ENCODE measurements around the gene PSMA4.
"Not testable (repeated sequence)": the region's sequence is repeated elsewhere in the genome, so short reads cannot be mapped to it uniquely, and the experiment has no call there.

Gene PSMA4

DNA sequence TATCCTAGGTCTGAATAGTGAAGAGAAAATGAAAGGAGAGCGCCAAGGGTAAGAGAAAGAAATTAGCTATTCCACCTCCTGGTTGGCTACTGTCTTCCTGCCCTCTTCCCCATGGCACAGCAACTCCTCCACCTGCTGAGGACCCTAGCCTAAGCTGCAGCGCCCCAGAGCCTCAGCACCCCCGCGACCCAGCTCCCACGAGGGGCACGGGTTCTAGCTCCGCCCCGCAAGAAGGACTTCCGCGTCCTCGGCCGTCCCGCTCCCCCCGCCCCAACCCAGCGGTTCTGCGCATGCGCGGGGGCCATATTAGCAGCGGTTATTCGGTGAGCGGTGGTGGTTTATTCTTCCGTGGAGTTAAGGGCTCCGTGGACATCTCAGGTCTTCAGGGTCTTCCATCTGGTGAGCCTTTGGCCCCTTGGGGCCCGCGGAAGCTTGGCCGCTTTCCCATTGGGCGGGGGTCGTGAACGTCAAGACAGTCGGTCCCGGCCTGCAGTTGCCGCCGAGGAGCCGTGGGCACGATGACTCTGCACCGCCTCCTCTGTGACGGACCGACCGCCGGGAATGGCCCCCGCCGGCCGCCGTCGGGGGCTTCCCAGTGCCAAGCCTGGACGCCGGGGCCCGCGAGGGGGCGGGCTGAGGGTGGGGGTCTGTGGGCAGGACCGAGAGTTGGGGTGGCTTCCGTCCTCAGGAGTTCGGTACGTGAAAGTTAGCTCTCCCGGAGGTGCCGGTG, at the start of gene PSMA4:
PSMA4 (plus strand) TSS at position 304 of the 730 bp plus-strand sequence. CDS start 1,484 bp downstream, outside the sequence.
- in situ Hi-C loops (cut with MboI; ENCODE audit: low pct_unique_long_range_greater_than_20kb, low sequenced_read_pairs): no loop called here
- peak; percentile 97 for DNase-seq

DNA sequence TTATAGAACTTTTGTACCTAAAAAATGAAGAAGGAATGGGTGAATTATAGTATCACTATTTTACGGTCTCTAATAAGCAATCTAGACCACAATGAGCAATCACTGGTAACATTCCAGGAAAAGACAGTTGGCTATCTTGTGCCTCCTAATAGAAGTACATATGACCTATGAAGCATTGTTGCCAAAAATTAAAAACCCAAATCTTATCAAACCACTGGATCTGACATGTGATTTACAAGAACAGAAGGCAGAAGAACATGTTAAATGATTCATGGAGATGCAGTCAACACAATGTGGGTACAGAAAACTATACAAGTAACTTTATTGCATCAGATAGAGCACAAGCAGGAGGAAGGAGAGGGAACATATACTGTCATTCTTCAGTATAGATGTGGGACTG, 47.4 kb upstream of the PSMA4 start:
- in situ Hi-C loops (cut with MboI; ENCODE audit: low pct_unique_long_range_greater_than_20kb, low sequenced_read_pairs): no loop called here
- no peak for DNase-seq

DNA sequence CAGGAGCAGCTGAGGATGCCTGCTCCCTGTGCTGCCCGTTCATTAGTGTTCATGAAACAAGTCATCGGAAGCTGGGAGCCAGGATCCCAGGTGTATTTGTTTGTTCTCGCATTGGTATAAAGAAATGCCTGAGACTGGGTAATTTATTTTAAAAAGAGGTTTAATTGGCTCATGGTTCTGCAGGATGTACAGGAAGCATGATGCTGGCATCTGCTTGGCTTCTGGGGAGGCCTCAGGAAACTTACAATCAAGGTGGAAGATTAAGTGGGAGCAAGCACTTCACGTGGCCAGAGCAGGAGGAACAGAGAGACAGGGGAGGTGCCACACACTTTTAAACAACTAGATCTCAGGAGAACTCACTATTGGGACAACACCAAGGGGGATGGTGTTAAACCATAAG, 38.4 kb upstream of the PSMA4 start:
- DNase-seq: no peak
- in situ Hi-C loops (cut with MboI; ENCODE audit: low pct_unique_long_range_greater_than_20kb, low sequenced_read_pairs): no loop called here

DNA sequence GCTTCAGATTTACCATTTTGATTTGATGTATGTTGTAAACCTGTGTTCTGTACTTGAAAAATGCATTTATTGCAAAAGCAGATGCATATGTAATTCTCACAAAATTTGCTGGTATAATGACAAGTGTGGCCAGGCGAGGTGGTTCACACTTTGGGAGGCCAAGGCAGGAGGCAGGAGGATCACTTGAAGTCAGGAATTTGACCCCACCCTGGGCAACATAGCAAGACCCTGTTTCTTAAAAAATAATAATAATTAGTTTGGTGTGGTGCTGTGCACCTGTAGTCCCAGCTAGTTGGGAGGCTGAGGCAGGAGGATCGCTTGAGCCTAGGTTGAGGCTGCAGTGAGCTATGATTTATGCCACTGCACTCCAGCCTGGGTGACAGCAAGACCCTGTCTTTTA, 37.6 kb upstream of the PSMA4 start:
- DNase-seq: no peak
- in situ Hi-C loops (cut with MboI; ENCODE audit: low pct_unique_long_range_greater_than_20kb, low sequenced_read_pairs): no loop called here

DNA sequence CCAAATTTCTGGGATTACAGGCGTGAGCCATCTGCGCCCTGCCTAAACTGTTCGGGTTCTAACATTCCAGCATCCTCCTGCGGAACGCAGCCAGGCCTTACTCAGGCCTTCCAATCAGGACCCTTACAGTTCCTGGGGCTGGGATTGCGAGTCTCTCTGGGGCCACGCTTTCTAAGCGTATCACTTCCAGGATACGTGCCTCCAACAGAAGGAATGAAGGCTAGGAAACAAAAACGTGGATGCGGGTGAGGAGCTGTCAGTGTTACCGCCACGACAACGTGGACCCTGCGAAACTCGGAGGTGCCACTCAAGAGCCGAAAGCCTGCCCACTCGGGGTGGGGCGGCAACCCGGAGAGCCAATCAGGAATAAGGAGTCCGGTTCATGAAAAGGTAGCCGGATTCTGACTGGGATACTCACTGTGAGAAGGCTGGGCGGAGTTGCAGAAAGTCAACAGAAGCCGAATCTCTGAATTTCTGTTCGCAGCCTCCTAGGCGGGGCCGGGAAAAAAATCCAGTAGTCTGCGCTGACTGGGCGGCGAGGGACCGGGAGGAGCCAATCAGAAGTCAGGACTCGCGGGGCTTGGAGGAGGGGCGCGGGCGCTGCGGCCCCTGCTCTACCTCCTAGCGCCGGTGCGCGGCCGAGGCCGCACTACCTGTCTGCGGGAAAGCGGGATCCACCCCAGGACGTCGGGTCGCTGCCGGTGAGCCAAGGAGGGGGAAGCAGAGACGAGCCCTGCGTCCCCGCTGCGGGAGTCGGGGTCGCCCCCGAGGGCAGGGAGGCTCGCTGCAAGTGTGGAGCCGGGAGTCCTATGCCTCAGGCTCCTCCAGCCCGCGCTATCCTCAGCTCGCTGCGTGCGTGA, 33.0 kb upstream of the PSMA4 start, which contains the start of gene HYKK:
HYKK (plus strand) TSS at position 607 of the 860 bp plus-strand sequence. CDS start 5,512 bp downstream, outside the sequence.
- in situ Hi-C loops (cut with MboI; ENCODE audit: low pct_unique_long_range_greater_than_20kb, low sequenced_read_pairs): no loop called here

DNA sequence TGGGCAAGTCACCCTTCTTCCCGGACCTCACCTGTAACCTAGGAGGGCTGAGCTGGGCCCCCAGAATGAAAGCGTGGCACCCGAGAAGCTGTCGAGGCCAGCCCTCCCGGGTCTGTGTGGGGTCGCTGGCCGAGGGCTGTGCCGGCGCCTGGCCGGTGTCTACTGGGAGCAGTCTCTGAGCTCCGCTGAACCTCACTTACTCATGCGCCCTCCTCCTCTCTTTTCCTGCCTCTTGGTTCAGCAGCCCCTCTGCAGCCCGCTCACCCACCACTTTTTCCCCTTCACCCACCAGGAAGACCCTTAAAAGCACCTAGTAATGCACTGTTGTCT, 32.4 kb upstream of the PSMA4 start:
- in situ Hi-C loops (cut with MboI; ENCODE audit: low pct_unique_long_range_greater_than_20kb, low sequenced_read_pairs): no loop called here
- no peak for DNase-seq

More for the DNA sequence above, 33.0 kb upstream of the PSMA4 start, which contains the start of gene HYKK:
- DNase-seq: peak; percentile 100

DNA sequence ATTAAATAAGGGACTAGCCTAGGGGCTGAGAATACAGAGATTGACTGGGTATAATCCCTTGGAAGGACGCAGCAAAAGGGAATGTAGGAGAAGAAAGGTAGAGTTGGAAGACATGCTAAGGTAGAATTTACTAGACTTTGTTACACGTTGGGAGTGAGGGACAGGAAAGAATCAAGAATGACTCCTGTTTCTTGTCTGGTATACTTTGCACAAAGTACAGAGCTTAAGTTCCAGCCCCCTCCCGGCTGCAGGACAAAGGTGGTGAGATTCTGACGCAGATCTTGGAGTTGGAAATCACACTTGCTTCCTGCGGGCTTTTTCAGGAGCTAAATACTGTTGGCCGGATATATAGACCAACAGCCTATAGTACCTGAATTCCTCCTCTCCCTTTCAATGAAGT, 32.0 kb upstream of the PSMA4 start:
- in situ Hi-C loops (cut with MboI; ENCODE audit: low pct_unique_long_range_greater_than_20kb, low sequenced_read_pairs): no loop called here
- DNase-seq: no peak

DNA sequence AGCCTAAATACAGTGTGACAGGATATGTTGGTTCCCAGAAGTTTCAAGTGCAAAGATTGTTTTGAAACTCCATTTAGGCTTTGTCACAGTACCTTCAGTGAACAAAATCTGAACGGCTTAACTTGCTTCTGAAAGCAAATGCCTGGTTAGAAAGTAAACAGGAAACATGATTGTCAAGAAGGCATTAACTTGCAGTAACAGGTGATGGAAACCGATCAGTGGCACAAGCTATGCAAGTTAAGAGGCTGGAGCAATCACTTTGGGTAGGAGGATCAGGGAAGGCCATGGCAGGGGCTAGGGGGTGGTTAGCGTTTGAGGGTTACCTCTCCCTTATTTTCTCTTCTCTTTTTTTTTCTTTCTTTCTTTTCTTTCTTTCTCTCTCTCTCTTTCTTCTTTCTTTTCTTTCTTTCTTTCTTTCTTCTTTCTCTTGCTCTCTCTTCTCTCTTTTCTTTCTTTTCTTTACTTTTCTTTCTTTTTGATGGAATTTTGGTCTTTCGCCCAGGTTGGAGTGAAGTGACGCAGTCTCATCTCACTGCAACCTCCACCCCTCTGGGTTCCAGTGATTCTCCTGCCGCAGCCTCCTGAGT, 30.4 kb upstream of the PSMA4 start:
- DNase-seq: no peak
- in situ Hi-C loops (cut with MboI; ENCODE audit: low pct_unique_long_range_greater_than_20kb, low sequenced_read_pairs): no loop called here

DNA sequence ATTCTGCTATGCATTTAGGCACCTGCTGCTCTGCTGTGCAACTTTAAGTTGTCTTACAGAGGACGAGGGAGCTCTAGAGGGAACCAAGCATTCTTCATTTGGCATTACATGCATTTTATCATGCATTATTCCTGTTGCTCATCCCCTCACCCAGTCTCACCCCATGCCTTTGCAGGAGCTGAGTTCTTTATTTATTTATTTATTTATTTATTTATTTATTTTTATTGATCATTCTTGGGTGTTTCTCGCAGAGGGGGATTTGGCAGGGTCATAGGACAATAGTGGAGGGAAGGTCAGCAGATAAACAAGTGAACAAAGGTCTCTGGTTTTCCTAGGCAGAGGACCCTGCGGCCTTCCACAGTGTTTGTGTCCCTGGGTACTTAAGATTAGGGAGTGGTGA, 20.2 kb upstream of the PSMA4 start:
- in situ Hi-C loops (cut with MboI; ENCODE audit: low pct_unique_long_range_greater_than_20kb, low sequenced_read_pairs); DNase-seq: not testable (repeated sequence)

DNA sequence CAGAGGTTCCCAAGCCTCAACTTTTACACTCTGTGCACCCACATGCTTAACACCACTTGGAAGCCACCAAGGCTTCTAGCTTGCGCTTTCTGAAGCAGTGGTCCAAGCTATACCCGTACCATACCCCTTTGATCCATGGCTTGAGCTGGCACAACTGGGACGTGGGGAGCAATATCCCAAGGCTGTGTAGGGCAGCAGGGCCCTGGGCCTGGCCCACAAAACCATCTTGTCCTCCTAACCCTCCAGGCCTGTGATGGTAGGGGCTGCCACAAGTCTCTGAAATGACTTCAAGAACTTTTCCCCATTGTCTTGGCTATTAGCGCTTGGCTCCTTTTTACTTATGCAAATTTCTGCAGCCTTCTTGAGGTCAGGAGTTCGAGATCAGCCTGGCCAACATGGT, 16.0 kb upstream of the PSMA4 start:
- in situ Hi-C loops (cut with MboI; ENCODE audit: low pct_unique_long_range_greater_than_20kb, low sequenced_read_pairs): no loop called here
- no peak for DNase-seq

DNA sequence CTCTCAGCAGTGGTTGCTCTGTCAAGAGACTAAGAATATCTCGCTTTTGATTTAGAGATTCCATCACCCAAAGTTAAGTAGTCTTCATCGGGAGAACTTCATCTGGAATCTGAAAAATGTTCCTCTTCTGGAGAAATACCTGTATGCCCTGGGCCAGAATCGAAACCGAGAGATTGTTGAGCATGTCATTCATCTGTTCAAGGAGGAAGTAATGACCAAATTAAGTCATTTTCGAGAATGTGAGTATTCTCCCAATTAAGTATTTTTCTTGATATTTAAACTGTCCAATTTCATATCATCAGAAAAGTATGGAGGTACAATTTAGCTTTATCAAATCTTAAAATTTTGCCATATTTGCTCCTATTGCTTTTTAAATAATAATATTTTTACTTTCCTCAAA, 12.9 kb upstream of the PSMA4 start:
- in situ Hi-C loops (cut with MboI; ENCODE audit: low pct_unique_long_range_greater_than_20kb, low sequenced_read_pairs): no loop called here
- DNase-seq: no peak

DNA sequence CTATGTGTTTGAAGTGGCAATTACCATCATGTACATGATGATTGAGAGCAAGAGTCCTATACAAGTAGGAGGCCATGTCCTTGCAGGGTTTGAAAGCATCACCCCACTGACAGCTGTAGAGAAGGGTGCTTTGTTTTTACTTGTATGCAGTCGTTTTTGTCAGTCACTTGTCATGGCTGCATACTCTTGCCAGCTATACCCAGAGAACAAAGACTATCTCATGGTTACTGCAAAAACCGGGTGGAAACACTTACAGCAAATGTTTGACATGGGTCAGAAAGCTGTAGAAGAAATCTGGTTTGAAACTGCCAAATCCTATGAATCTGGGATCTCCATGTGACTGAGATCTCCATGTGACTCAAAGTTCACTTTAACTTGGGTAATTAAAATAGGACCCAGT, 6.9 kb upstream of the PSMA4 start:
- in situ Hi-C loops (cut with MboI; ENCODE audit: low pct_unique_long_range_greater_than_20kb, low sequenced_read_pairs): no loop called here
- no peak for DNase-seq

DNA sequence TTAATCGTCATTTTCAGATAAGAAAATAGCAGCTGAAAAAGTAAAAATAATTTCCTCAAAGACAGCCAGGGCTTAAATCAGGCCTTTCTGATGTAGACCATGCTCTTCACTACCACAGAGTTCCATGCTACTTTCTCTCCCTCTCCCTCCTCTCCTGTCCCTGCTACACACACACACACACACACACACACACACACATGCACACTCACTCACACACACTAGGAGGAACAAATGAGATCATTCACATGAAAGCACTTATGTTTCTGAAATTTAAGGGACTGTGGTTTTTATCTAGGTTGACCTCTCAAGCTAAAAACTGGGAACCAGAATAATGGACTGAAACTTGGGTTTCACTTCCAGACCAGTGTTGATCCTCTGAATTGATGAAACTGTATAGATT, 4.1 kb upstream of the PSMA4 start:
- DNase-seq: peak; percentile 32
- in situ Hi-C loops (cut with MboI; ENCODE audit: low pct_unique_long_range_greater_than_20kb, low sequenced_read_pairs): no loop called here

DNA sequence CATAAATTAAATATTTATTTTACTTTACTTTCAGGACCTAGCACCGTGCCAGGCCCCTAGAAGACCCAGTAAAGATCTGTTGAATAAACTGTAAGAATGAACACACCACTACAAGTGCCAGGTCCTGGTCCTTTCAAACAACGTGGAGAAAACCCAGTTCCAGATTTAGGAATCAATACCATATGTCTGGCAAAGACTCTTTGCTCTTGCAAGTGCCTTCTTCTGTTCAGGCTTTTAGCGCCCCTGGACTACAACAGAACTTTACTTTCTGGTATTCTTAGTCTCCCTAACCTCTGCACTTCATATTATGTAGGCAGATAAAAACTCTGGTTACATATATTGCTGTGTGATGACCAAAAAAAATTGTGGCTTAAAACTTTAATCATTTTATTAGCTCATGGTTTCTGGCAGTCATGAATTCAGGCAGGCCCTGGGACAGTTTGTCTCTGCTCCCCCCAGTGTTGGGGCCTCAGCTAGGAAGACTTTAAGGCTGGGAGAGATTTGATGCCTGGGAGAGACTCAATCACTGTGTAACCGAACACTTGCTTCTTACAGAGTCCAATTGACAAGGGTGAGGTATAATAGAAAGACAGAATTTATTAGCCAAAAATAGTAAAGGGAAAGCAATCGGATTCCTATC, 2.9 kb upstream of the PSMA4 start:
- in situ Hi-C loops (cut with MboI; ENCODE audit: low pct_unique_long_range_greater_than_20kb, low sequenced_read_pairs): no loop called here

DNA sequence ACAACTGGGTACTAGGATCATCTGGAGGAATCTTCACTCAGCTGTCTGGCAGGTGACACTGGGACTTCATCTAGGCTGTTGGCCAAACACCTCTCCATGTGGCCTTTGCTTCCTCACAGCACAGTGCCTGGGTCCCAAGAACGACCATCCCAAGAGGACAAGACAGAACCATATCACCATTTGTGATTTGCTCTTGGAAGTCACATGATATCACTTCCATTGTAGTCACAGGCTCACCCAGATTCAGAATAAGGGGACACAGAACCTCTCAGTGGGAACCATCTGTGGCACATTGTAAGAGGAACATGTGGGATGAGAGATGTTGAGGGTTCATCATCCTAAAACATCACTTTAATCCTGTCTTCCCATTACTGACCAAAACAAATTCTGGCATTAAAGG, 1.9 kb upstream of the PSMA4 start:
- DNase-seq: no peak
- in situ Hi-C loops (cut with MboI; ENCODE audit: low pct_unique_long_range_greater_than_20kb, low sequenced_read_pairs): no loop called here

More for the DNA sequence above, 2.9 kb upstream of the PSMA4 start:
- no peak for DNase-seq

DNA sequence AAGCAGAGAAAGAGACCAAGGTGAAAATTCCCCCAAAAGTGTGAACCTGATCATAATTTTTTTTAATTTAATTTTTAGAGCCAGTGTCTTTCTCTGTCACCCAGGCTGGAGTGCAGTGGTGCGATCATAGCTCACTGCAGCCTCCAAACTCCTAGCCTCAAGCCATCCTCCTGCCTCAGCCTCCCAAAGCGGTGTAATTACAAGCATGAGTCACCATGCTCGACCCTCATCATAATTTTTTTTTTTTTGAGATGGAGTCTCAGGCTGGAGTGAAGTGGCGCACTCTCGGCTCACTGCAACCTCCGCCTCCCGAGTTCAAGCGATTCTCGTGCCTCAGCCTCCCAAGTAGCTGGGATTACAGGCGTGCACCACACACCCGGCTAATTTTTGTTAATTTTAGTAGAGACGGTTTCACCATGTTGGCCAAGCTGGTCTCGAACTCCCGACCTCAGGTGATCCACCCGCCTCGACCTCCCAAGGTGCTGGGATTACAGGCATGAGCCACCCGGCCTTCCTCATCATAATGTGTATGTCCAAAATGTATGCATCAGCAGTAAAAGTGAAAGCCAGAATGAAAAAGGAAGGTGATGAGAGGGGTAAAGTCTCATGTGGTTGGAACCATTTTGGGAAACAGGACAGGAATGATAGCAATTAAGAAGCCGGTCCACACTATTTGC, 642 bp upstream of the PSMA4 start:
- in situ Hi-C loops (cut with MboI; ENCODE audit: low pct_unique_long_range_greater_than_20kb, low sequenced_read_pairs); DNase-seq: not testable (repeated sequence)

DNA sequence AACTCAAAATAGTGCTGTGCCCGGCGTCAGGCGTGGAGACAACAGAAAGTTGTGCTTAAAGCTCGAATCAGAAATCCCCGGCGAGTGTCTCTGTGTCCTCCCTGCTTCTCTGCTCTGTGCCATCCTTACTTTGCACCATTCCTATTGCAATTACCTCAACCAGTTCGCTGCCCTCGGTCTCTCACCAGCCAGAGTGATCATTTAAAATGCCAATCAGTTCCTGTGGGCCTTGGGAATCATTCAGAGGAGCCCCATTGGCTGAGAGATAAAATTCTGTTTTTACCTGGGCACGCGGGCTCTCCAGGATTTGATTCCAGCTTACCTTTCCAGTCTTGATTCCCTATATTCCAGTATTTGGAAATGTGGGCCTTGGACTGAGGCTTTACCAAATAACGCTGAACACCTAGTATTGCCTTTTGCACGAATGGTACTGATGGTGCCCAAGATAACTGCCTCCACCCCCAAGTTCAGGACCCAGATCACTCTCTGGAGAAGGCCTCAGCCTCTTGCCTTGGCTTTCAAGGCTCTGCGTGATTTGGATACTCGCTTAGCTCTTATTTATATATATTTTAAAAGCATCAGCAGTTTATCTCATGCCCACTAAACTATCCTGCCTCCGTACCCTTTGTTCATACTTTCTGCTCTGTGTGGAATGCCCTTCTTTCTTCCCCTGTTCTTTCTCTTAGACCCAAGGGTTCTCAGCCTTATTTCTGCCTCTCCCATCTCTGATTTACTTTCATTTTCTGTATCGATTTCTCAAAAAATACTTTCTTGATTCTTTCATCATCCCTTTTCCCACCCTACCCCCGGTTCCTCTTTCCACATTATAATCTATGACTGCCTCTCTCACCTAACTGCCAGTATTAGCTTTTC, 863 bp downstream of the PSMA4 start:
- DNase-seq: peak; percentile 62
- in situ Hi-C loops (cut with MboI; ENCODE audit: low pct_unique_long_range_greater_than_20kb, low sequenced_read_pairs): no loop called here

DNA sequence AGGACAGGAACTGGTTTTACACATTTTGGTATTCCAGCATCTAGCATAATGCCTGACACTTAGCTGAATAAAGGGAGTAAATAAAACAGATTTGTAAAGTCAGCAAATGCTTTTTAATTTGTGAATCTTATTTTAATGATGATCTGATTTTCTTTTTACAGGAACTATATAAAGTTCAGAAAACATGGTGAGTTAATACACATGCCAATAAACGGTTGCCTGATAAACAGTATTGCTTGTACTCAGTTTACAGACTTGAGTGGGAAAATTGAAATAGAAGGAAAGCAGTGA, 1.4 kb downstream of the PSMA4 start:
- in situ Hi-C loops (cut with MboI; ENCODE audit: low pct_unique_long_range_greater_than_20kb, low sequenced_read_pairs): no loop called here
- no peak for DNase-seq

Data from KBM-7 (cell line).